HG02943 (cell line): Measurements from ENCODE around the gene UNCX.
"Not testable (repeated sequence)": the region's sequence is repeated elsewhere in the genome, so short reads cannot be mapped to it uniquely, and the experiment has no call there.

Source experiments
- ATAC-seq: cut with Tn5 transposase; IDR thresholded peaks from one replicate; pipeline ENCODE4 v1.9.1; 2021; ENCODE audit warnings: mild to moderate bottlenecking, low read depth, moderate library complexity; ENCODE audit not compliant: unreplicated experiment

UNCX gene

DNA sequence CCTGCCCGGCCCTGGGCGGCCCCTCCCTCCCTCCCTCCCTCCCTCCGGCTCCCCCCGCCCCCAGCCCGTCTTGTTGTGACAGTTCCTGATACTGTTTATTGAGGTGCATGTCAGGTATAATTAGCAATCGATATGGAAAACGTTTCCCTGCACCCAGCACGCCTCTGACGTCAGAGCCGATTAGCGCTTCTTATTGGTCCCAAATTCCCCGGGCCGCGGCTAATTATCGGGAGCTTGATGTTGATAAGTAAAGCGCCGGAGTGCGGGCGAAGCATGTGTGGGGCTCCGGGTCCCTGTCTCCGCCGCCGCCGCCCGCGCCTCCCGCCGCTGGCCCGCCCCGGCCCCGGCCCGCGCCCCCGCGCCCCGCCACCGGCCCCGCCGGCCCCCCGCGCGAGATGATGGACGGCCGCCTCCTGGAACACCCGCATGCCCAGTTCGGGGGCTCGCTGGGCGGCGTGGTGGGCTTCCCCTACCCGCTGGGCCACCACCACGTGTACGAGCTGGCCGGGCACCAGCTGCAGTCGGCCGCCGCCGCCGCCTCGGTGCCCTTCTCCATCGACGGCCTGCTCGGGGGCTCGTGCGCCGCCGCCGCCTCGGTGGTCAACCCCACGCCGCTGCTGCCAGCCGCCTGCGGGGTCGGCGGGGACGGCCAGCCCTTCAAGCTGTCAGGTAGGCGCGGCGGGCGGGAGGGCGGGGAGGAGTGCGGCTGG lies at the start of gene UNCX:
UNCX (plus strand) TSS at position 250 of the 710 bp plus-strand sequence; CDS start at position 396, 146 bp downstream.
- no peak for ATAC-seq

DNA sequence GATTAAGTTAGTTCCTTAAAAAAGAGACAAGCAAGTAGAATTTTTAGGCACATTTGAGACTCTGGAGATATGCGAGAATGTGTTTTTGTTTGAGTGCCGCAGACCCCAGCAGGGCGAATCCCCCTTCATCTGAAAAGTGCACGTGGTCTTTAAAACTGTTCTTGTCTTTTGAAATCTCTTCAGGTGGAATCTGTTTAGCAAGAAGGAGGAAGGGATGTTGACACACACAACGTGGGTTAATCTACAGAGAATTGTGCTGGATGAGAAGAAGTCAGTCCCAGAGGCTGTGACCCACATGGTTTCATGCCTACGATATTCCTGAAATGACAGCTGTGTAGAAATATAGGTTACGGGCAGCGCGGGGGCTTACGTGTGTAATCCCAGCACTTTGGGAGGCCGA lies 45.5 kb upstream of the UNCX start:
- no peak for ATAC-seq

DNA sequence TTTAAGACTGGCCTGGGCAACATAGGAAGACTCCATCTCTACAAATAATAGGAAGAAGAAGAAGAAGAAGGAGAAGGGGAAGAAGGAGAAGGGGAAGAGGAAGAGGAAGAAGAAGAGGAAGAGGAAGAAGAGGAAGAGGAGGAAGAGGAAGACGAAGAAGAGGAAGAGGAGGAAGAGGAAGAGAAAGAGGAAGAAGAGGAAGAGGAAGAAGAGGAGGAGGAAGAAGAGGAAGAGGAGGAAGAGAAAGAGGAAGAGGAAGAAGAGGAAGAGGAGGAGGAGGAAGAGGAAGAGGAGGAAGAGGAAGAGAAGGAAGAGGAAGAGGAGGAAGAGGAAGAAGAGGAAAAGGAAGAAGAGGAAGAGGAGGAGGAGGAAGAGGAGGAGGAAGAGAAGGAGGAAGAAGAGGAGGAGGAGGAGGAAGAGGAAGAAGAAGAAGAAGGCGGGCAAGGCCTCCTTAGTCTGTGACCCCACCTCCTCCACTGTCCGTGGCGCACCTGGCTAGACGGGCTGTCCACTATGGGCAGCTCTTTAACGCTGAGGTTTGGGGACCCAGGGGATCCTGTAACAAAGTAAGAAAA lies 43.9 kb upstream of the UNCX start:
- ATAC-seq = no peak

DNA sequence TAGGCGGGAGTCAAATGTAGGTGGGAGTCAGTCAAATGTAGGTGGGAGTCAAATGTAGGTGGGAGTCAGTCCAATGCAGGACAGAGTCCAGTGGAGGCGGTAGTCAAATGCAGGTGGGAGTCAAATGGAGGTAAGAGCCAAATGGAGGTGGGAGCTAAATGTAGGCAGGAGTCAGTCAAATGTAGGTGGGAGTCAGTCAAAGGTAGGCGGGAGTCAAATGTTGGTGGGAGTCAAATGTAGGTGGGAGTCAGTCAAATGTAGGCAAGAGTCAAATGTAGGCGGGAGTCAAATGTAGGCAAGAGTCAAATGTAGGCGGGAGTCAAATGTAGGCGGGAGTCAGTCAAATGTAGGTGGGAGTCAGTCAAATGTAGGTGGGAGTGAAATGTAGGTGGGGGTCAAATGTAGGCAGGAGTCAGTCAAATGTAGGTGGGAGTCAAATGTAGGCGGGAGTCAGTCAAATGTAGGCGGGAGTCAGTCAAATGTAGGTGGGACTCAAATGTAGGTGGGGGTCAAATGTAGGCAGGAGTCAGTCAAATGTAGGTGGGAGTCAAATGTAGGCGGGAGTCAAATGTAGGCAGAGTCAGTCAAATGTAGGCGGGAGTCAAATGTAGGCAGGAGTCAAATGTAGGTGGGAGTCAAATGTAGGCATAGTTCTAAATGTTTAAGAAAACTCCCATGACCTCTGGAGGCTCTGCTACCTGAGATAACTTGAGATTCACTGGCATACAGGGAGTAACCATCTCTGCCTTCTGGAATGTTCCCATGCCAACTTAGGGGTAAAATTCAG lies 42.5 kb upstream of the UNCX start:
- no peak for ATAC-seq

DNA sequence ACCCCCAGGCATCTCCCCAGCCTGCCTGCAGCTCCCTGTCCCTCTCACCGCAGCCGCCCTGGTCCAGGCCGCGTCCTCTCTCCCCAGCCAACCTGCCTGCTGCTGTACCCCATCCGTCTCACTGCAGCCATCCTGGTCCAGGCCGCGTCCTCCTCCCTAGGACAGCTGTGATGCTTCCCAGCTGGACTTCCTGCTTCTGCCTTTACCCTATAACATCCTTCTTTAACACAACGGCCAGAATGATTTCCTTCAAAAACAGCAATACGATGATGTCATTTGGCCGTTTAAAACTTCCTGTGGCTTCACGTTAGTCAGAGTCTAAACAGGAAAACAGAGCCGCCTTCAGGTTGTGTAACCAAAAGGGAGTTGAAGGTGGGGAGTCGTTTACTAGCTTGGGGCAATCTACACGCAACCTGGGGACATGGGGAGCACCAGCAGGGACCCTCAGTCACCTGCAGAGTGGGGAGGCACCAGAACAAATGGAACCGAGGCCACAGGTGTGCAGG lies 40.4 kb upstream of the UNCX start:
- no peak for ATAC-seq

DNA sequence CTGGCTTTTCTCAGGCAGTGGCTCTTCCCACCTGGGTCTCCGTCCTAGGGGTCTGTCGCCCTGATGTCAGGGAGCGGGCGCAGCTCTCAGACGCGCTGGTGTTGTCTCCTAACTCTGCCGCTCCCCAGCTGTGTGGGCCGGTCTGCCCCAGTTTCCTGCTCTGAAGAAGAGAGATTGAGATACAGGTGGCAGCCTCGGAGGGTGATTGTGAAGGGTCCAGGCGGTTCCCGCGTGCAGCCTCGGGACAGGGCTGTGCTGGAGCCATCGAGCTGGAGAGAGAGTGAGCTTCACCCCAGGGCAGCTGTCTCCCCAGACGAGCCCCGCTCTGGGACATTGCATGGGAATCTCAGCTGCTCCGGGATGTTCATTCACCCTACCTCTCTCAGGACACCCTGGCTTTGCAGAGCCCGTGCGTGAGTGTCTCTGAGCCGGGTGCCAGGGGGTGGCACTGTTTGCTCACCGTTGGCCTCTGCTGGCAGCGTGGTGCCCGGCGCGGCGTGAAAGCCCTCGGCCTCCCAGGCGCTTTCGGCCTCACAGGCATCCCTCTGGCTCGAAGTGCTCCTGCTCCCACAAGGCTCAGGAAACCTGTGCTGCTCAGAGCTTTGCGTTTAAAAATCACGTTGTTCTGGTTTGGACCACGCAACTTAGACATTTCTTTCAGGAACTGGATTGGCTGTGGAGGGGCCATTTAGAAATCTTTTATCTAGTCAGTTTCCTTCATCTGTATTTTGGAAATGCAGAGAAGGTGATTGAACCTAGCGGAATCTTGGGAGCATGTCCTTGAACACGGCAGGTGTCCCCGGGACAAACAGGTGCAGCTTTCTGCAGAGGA lies 38.9 kb upstream of the UNCX start:
- ATAC-seq = no peak

DNA sequence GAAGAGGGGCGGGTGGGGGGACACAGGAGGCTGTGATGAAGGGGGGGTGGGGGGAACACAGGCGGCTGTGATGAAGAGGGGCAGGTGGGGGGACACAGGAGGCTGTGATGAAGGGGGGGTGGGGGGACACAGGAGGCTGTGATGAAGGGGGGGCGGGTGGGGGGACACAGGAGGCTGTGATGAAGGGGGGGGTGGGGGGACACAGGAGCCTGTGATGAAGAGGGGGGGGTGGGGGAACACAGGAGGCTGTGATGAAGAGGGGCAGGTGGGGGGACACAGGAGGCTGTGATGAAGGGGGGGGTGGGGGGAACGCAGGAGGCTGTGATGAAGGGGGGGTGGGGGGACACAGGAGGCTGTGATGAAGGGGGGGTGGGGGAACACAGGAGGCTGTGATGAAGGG lies 36.2 kb upstream of the UNCX start:
- not testable (repeated sequence) for ATAC-seq

DNA sequence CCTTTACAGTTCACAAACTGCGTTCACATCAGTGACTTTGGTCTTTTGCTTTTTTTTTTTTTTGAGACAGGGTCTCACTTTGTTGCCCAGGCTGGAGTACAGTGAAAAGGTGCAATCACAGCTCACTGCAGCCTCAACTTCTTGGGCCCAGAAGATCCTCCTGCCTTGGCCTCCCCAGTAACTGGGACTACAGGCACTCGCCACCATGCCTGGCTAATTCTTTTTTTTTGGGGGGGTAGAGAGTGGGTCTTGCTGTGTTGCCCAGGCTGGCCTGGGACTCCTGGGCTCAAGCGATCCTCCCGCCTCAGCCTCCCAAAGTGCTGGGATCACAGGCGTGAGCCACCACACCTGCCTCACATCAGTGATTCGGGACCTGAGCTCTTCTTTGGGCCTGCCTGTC lies 35.7 kb upstream of the UNCX start:
- ATAC-seq = no peak

DNA sequence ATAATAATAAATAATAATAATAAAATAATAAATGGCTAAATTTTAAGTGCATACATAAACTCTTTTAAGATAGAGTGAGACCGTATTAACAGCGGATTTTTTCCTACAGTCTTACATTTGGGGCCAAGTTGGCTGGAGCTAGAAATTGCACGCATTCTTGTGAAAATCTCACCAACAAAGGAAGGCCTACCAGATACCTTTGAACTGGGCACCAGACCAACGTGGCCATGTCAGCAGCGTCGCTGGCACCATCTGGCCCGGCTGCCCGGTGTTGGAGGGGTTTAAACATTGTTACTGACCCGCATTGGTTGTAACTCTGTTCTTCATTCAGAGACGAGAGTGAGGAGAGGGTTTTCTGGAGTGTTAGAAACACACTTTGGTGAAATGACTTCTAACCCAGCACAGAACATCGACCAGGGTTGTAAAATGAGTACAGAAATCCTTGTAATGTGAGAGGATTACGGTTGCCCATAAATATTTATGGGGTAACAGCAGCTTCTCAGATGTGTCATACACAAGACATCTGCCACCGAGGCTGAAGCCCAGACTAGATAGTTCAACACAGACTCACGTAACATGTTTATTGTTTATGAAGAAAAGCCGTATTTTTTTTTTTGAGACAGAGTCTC lies 34.6 kb upstream of the UNCX start:
- ATAC-seq = no peak

DNA sequence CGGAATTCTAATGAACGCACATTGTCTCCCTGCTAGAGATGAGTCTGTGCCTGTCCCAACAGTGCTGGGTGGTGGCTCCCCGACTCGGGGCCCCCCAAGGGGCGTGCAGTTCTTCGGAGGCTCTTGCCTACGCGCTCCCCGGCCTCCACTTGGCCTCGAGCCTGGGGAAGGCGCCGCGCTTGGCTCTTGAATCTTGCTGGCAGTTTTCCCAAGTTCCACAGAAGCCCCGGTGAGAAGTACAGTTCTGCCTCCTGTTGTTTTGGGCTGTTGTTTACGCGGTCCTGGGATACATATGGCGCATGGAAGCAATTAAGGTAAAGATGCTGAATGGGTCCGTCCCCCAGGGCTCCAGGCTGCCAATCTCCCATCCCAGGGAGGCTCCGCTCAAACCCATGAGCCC lies 32.6 kb upstream of the UNCX start:
- no peak for ATAC-seq

DNA sequence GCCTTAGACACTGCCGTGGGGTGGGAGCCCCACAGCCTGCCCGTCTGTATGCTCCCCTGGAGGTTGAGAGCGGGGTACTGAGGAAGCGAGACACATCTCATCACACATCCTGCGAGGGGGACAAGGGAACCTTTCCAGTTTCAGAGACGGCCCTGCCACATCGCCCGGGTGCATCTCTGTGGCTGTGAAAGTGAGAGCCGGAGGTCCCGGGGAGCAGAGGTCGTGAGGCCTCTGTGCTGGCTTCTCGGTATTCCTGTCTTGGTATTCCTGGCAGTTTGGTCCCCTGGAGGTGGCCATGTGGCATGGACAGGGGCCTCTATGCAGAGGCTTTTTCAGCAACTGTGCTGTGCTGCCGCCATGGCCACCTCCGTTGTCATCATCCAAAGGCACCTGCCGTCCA lies 30.8 kb upstream of the UNCX start:
- no peak for ATAC-seq

DNA sequence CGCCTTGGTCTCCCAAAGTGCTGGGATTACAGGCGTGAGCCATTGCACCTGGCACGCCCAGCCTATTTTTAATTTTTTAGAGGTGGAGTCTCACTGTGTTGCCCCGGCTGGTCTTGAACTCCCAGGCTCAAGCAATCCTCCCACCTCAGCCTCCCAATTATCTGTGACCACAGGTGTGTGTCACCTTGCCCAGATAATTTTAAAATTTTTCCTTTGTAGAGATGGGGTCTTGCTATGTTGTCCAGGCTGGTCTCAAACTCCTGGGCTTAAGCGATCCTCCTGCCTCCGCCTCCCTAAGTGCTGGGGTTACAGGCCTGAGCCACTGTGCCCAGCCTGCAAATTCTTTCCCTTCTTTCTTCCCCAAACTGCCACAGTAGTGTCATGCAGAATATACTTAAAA lies 29.8 kb upstream of the UNCX start:
- not testable (repeated sequence) for ATAC-seq

DNA sequence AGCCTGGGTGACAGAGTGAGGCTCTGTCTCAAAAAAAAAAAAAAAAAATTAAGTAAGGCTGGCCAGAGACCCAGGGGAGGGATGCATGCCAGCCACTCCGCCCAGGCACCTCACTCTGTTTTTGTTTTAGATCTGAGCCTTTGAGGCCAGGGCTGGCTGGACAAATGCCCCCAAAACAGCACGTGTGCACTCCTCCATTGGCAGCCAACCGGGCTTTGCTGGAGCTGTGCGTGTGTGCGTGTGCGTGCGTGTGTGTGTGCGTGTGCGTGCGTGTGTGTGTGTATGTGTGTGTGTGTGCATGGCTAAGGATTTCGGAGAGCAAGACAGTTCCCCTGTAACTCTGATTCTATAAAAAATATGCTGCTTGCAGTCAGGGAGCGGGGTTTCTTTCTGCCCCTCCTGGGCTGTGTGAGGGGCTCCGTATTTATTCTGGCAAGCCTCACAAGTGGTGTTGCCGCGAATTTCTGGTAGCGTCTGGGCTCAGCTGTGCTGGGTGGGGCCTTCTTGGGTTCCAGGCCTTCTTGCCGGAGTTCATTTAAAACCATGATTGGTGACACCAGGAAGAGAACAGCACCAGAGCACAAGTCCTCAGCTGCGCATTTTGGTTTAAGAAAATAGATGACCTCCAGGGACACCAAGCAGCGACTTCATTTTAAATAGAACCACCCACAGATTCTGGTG lies 28.1 kb upstream of the UNCX start:
- no peak for ATAC-seq

DNA sequence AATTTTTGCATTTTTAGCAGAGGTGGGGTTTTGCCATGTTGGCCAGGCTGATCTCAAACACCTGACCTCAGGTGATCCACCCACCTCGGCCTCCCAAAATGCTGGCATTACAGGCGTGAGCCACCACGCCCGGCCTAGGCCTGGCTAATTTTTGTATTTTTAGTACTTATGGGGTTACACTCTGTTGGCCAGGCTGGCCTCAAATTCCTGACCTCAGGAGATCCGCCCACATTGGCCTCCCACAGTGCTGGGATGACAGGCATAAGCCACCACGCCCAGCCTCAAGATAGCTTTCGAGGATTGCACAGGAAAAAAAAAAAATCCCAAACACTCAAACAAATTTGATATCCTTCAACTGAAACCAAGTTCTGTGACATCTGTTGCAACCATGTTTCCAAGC lies 26.9 kb upstream of the UNCX start:
- ATAC-seq = not testable (repeated sequence)

DNA sequence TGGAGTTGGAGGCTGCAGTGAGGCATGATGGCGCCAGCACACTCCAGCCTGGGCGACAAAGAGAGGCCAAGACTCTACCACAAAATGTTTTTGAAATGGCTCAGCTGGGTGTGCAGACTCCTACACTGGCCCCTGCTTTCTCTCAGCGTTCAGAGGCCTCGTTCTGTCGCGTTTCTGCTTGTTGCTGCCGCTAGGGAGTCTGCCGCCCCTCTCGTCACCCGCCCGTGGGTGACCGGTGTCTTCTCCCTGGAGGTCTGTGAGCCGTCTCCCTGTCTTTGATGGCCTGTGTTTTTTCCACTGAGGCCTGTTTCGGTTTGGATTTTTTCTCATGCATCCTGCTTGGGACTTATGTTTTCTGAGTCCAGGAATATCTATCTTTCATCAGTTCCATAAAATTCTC lies 23.6 kb upstream of the UNCX start:
- no peak for ATAC-seq

DNA sequence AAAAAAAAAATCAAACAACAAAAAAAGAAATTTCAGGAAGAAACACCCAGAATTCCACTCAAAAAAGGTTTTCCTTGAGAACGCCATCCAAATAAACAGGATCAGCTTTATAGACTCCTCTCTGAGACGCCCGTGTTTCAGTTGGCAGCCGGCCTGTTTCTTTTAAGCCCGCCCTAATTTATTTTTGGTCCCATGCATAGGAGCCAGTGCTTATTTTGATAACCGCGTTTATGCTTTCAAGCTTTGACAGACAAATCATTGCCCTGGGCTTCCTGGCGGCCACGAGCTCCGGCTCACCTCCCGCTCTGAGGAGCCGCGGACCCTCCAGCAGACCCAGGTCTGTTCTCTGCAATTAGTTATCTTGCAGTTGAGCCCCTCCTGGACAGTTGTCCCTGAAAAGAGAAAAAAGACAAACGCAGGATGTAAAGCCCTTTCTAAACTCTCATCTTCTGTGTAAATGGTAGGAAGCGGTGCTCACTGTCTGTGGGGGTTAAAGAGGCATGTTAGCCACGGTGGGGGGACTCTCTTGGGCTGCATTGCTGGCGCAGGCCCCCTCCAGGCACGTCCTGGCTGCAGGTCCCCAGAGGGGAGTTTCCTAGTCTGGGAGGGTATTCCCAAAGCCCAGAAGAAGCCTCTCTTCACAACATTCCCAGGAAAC lies 22.2 kb upstream of the UNCX start:
- ATAC-seq = no peak

DNA sequence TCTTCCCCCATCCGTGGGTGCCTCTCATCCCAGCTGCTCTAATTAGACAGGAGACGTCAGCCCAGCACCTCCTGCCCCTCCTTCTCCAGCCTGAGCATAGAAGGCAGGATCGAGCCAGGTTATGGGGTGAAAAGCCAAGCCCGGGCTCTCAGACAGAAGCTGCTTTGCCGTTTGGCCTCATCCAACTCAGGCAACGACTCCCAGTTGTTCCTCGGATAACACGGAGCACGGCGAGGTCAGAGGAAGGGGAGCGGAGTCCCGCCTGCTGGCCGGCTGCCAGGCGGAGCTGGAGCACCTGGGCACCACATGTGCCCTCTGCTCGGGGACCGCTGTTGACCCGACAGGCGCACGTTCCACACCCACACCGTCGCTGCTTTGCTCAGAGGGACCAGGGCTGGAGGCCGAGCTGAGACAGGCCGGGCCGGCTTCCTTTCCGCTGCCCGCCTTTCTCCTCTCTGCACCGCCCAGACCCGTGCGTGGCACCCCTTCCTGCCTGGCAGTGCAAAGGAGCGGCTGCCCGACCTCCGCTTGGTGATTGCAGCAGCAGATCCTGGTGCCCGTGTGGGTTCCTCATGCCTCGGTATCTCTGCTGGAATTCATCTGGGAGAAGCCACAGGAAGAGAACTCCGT lies 21.6 kb upstream of the UNCX start:
- ATAC-seq = no peak

DNA sequence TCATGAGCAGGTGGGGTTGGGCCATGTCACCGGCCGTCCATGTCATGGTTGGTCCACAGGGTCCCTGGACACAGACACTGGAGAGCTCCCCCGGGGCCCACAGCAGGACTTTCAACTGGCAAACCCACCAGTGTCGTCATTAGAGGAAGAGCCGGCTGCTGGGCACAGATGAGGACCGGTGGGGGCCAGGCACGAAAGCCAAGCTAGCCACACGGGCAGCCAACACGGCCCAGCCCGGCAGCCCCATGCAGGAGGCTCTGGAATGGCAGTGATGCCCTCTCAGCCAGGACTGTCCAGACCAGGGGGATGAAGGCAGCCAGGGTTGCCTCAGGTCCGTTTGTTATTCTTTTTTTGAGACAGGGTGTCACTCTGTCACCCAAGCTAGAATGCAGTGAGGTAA lies 21.1 kb upstream of the UNCX start:
- no peak for ATAC-seq

DNA sequence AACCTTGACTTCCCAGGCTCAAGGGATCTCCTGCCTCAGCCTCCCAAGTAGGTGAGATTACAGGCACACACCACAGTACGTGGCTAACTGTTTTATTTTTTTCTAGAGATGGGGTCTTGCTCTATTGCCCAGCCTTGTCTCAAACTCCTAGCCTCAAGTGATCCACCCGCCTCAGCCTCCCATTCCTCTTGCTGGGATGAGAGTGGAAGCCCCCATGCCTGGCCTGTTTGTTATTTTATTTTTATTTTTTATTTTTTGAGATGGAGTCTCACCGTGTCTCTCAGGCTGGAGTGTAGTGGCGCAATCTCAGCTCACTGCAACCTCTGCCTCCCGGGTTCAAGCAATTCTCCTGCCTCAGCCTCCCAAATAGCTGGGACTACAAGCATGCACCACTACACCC lies 20.6 kb upstream of the UNCX start:
- ATAC-seq = not testable (repeated sequence)
